GM23338 (cell line): ENCODE data around the gene DCDC2. TPM values are rescaled to one million over a fixed set of nuclear protein-coding genes. Genes with fewer than 3 reads are reported as not detected.

Experiments
- ATAC-seq: fragments of 200-7000 bp; cut with Tn5 transposase; 3 replicates; pipeline ENCODE4 v1.9.1; 2020
- DNase-seq: peaks from one replicate; pipeline ENCODE4 v3.0.0-alpha.2; 2015; ENCODE audit warnings: low spot score
- H2AFZ ChIP-seq: fragments of 200-600 bp; sonication (generic); 2 replicates; pipeline ENCODE4 v1.8.0; 2016; ENCODE audit warnings: antibody characterized with exemption, mild to moderate bottlenecking, moderate library complexity
- H3F3A ChIP-seq: fragments of 200-600 bp; sonication (generic); replicated peaks from 2 replicates; pipeline ENCODE4 v1.8.0; 2017; ENCODE audit warnings: antibody characterized with exemption, mixed run types, low read depth
- H3K27ac ChIP-seq: fragments of 200-600 bp; sonication (generic); 2 replicates; pipeline ENCODE4 v1.6.1; 2016; ENCODE audit warnings: low read depth
- H3K27me3 ChIP-seq: fragments of 200-600 bp; sonication (generic); 2 replicates; pipeline ENCODE4 v1.8.0; 2016; ENCODE audit warnings: mild to moderate bottlenecking, mixed run types, moderate library complexity; ENCODE audit not compliant: insufficient read depth
- H3K36me3 ChIP-seq: fragments of 200-600 bp; sonication (generic); 2 replicates; pipeline ENCODE4 v1.8.0; 2016; ENCODE audit warnings: mild to moderate bottlenecking; ENCODE audit not compliant: insufficient read depth
- H3K4me1 ChIP-seq: fragments of 200-600 bp; sonication (generic); 2 replicates; pipeline ENCODE4 v1.8.0; 2016; ENCODE audit warnings: mild to moderate bottlenecking, moderate library complexity; ENCODE audit not compliant: insufficient read depth
- H3K4me2 ChIP-seq: fragments of 200-600 bp; sonication (generic); 2 replicates; pipeline ENCODE4 v1.7.1; 2017; ENCODE audit warnings: mixed run types
- H3K4me3 ChIP-seq: fragments of 200-600 bp; sonication (generic); 2 replicates; pipeline ENCODE4 v1.6.1; 2016; ENCODE audit warnings: mixed run types
- H3K79me2 ChIP-seq: fragments of 200-600 bp; sonication (generic); replicated peaks from 2 replicates; pipeline ENCODE4 v1.8.0; 2017; ENCODE audit warnings: mild to moderate bottlenecking; ENCODE audit not compliant: insufficient read depth
- H3K9me2 ChIP-seq: fragments of 200-600 bp; sonication (generic); 2 replicates; pipeline ENCODE4 v1.8.0; 2017; ENCODE audit not compliant: insufficient read depth
- H4K20me1 ChIP-seq: fragments of 200-600 bp; sonication (generic); replicated peaks from 2 replicates; pipeline ENCODE4 v1.8.0; 2017; ENCODE audit warnings: mild to moderate bottlenecking; ENCODE audit not compliant: insufficient read depth
- H3K27ac Mint-ChIP-seq: 2 replicates; pipeline ENCODE4 v1.8.0; 2020; ENCODE audit warnings: inconsistent platforms, mild to moderate bottlenecking, moderate library complexity, mixed read lengths
- H3K27me3 Mint-ChIP-seq: 3 replicates; pipeline ENCODE4 v1.8.0; 2022; ENCODE audit warnings: low read depth, mild to moderate bottlenecking, moderate library complexity, mixed read lengths, inconsistent platforms; ENCODE audit not compliant: insufficient read depth, poor library complexity
- H3K36me3 Mint-ChIP-seq: 3 replicates; pipeline ENCODE4 v1.8.0; 2021; ENCODE audit warnings: low read depth, mild to moderate bottlenecking, inconsistent platforms, moderate library complexity, mixed read lengths
- H3K4me1 Mint-ChIP-seq: 3 replicates; pipeline ENCODE4 v1.8.0; 2020; ENCODE audit warnings: mild to moderate bottlenecking, inconsistent platforms, mixed read lengths
- H3K4me3 Mint-ChIP-seq: 3 replicates; pipeline ENCODE4 v1.8.0; 2021; ENCODE audit warnings: moderate library complexity, mild to moderate bottlenecking, inconsistent platforms, mixed read lengths
- H3K9me3 Mint-ChIP-seq: 3 replicates; pipeline ENCODE4 v1.8.0; 2020; ENCODE audit warnings: moderate library complexity, mild to moderate bottlenecking, inconsistent platforms, mixed read lengths
- CREB1 ChIP-seq: fragments of 250-450 bp; sonication (Bioruptor Pico); IDR thresholded peaks from 2 replicates; pipeline ENCODE4 v1.5.0; 2020; ENCODE audit warnings: low read depth, mild to moderate bottlenecking, moderate library complexity
- ETS1 ChIP-seq: IDR thresholded peaks from 2 replicates; pipeline ENCODE4 v1.6.1; 2016; ENCODE audit warnings: antibody characterized with exemption
- EZH2 ChIP-seq: fragments of 200-600 bp; sonication (generic); IDR thresholded peaks from one replicate; pipeline ENCODE4 v1.8.0; 2017; ENCODE audit warnings: antibody characterized with exemption, mild to moderate bottlenecking, low read depth; ENCODE audit not compliant: unreplicated experiment
- STAT1 ChIP-seq: IDR thresholded peaks from one replicate; pipeline ENCODE4 v1.6.1; 2016; ENCODE audit warnings: antibody characterized with exemption; ENCODE audit not compliant: unreplicated experiment
- polyA plus RNA-seq: library from polyadenylated mRNA; unstranded; fragments of >200 nt; fragmentation: Nextera tagmentation; extraction: Ambion mirVana; gene quantifications from 2 replicates; pipeline ENCODE4 v1.2.1, GENCODE V29; 2016
- total RNA-seq: library from RNA; depleted of rRNA; stranded (reverse); fragments of >200 nt; shearing (Covaris generic); gene quantifications from 2 replicates; pipeline ENCODE4 v1.2.3, GENCODE V29; 2014
- TF ChIP-seq, protein P1 (sequence below): fragments of 250-450 bp; sonication (Bioruptor Pico); IDR thresholded peaks from 2 replicates; pipeline ENCODE4 v1.5.0; 2020; ENCODE audit warnings: mild to moderate bottlenecking, moderate library complexity

Gene DCDC2
- total and polyA plus RNA-seq, 2 experiments from 2014 or later = 0.59 to 0.79 TPM

- TF ChIP-seq, protein P1, sequence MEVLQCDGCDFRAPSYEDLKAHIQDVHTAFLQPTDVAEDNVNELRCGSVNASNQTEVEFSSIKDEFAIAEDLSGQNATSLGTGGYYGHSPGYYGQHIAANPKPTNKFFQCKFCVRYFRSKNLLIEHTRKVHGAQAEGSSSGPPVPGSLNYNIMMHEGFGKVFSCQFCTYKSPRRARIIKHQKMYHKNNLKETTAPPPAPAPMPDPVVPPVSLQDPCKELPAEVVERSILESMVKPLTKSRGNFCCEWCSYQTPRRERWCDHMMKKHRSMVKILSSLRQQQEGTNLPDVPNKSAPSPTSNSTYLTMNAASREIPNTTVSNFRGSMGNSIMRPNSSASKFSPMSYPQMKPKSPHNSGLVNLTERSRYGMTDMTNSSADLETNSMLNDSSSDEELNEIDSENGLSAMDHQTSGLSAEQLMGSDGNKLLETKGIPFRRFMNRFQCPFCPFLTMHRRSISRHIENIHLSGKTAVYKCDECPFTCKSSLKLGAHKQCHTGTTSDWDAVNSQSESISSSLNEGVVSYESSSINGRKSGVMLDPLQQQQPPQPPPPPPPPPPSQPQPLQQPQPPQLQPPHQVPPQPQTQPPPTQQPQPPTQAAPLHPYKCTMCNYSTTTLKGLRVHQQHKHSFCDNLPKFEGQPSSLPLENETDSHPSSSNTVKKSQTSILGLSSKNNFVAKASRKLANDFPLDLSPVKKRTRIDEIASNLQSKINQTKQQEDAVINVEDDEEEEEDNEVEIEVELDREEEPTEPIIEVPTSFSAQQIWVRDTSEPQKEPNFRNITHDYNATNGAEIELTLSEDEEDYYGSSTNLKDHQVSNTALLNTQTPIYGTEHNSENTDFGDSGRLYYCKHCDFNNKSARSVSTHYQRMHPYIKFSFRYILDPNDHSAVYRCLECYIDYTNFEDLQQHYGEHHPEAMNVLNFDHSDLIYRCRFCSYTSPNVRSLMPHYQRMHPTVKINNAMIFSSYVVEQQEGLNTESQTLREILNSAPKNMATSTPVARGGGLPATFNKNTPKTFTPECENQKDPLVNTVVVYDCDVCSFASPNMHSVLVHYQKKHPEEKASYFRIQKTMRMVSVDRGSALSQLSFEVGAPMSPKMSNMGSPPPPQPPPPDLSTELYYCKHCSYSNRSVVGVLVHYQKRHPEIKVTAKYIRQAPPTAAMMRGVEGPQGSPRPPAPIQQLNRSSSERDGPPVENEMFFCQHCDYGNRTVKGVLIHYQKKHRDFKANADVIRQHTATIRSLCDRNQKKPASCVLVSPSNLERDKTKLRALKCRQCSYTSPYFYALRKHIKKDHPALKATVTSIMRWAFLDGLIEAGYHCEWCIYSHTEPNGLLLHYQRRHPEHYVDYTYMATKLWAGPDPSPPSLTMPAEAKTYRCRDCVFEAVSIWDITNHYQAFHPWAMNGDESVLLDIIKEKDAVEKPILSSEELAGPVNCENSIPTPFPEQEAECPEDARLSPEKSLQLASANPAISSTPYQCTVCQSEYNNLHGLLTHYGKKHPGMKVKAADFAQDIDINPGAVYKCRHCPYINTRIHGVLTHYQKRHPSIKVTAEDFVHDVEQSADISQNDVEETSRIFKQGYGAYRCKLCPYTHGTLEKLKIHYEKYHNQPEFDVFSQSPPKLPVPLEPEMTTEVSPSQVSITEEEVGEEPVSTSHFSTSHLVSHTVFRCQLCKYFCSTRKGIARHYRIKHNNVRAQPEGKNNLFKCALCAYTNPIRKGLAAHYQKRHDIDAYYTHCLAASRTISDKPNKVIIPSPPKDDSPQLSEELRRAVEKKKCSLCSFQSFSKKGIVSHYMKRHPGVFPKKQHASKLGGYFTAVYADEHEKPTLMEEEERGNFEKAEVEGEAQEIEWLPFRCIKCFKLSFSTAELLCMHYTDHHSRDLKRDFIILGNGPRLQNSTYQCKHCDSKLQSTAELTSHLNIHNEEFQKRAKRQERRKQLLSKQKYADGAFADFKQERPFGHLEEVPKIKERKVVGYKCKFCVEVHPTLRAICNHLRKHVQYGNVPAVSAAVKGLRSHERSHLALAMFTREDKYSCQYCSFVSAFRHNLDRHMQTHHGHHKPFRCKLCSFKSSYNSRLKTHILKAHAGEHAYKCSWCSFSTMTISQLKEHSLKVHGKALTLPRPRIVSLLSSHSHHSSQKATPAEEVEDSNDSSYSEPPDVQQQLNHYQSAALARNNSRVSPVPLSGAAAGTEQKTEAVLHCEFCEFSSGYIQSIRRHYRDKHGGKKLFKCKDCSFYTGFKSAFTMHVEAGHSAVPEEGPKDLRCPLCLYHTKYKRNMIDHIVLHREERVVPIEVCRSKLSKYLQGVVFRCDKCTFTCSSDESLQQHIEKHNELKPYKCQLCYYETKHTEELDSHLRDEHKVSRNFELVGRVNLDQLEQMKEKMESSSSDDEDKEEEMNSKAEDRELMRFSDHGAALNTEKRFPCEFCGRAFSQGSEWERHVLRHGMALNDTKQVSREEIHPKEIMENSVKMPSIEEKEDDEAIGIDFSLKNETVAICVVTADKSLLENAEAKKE (CRISPR knock-in tag) = no peak
These were observed 24.3 kb upstream of the DCDC2 start (continued) for GRCh38 chr6:24382220-24382540.

GRCh38 chr6:24381476-24382219 lies 23.8 kb upstream of the DCDC2 start:
- H3K4me3 ChIP-seq = no peak overlapping the region
- ATAC-seq = no peak
- no peak for TF ChIP-seq ETS1
- TF ChIP-seq STAT1 = no peak
- TF ChIP-seq, protein P1 (CRISPR knock-in tag) = no peak
- no peak for TF ChIP-seq EZH2
- TF ChIP-seq CREB1 (CRISPR knock-in tag) = no peak

More at GRCh38 chr6:24381476-24382219, 23.8 kb upstream of the DCDC2 start:
- Mint-ChIP-seq H3K36me3 (no peaks in the 10 kb centered on the region), H3K4me3 (no peak overlapping the region), H3K4me1 (no peaks in the 10 kb centered on the region; the same call in 1 of the 3 replicates), H3K27ac (no peak overlapping the region), H3K9me3 (no peaks in the 10 kb centered on the region; the same call in 1 of the 3 replicates), H3K27me3 (peaks cover 4% of the 10 kb centered on the region)
- H3K36me3 ChIP-seq = no peaks in the 10 kb centered on the region
- DNase-seq = no peak
- H3K9me2 ChIP-seq = no peaks in the 10 kb centered on the region
- H4K20me1 ChIP-seq = no peaks in the 10 kb centered on the region; the same call in 1 of the 2 replicates
- H3K27me3 ChIP-seq = no peaks in the 10 kb centered on the region
- no peak overlapping the region for H2AFZ ChIP-seq
- no peaks in the 10 kb centered on the region for H3F3A ChIP-seq
- H3K27ac ChIP-seq = no peak overlapping the region
- H3K79me2 ChIP-seq = no peaks in the 10 kb centered on the region
- H3K4me2 ChIP-seq = no peak overlapping the region
- H3K4me1 ChIP-seq = no peaks in the 10 kb centered on the region
